ENCODE results near the gene IGSF21. TPM values are rescaled to one million over a fixed set of nuclear protein-coding genes. Genes with fewer than 3 reads are reported as not detected.

The IGSF21 gene
- total and polyA plus RNA-seq, 10 of the 15 experiments (the other 5 are each of a cell fraction or from before 2014, with no cell fraction given), result 0.03 to 0.49 TPM; not detected in 8

- Histone ChIP-seq H3K9me3 (replicated peaks; ENCODE audit: control insufficient read depth, insufficient read depth, low read length) (no peaks in the 10 kb centered on the region), H3K36me3 (ENCODE audit: control insufficient read depth in 2 of 2, insufficient read depth in 2 of 2, low read length in 1 of 2) (no peaks in the 10 kb centered on the region), H2AFZ (ENCODE audit: control insufficient read depth, low read depth, low read length) (no peak overlapping the region), H3K4me1 (ENCODE audit: control insufficient read depth, insufficient read depth, low read length) (no peaks in the 10 kb centered on the region), H3K4me3 (no peak overlapping the region), H4K20me1 (ENCODE audit: control insufficient read depth, insufficient read depth) (no peaks in the 10 kb centered on the region), H3K79me2 (ENCODE audit: control insufficient read depth, insufficient read depth, low read length) (no peaks in the 10 kb centered on the region), H3K4me2 (ENCODE audit: control insufficient read depth, insufficient read depth) (no peak overlapping the region), H3K27ac (ENCODE audit: control insufficient read depth, insufficient read depth) (no peak overlapping the region), H3K9ac (ENCODE audit: control insufficient read depth, insufficient read depth, low read length) (no peak overlapping the region), H3K27me3 (replicated peaks in 1 of 2; ENCODE audit: control insufficient read depth in 2 of 2, insufficient read depth in 2 of 2, low read length in 1 of 2) (no peaks in the 10 kb centered on the region)
- intact Hi-C loops (cut with micrococcal nuclease; ENCODE audit: unreplicated experiment), result no loop called here
- in situ Hi-C loops (cut with MboI), result no loop called here
- DNase-seq (ENCODE audit: low read depth, low spot score) (no peak), FAIRE-seq (no peak), ATAC-seq (no peak)
- ChIA-PET SMC1A (ENCODE audit: uncharacterized antibody, unreplicated experiment) (no interaction called here), POLR2A (no interaction called here), CTCF (no interaction called here), RAD21 (ENCODE audit: unreplicated experiment) (interaction anchor here (0.5 kb wide), 1 partner anchor 320 kb away, joined by 3 read pairs; no protein-coding TSS in a partner anchor)
- BruUV-seq (replicated peaks), result no TSS peak
- WGBS (ENCODE audit: insufficient coverage, insufficient replicate concordance, low lambda C conversion rate, missing lambda C conversion rate), result 78% methylated on average over 14 of the region's 14 CpGs
- TF ChIP-seq CHD1 (IDR thresholded peaks at IDR 0.05; ENCODE audit: low read depth, low read length) (no peak), IRF3 (IDR thresholded peaks at IDR 0.05) (no peak), PRDM15 (CRISPR knock-in tag; IDR thresholded peaks at IDR 0.05) (no peak), ZNF274 (IDR thresholded peaks at IDR 0.05; ENCODE audit: insufficient read depth, insufficient read length) (no peak), HCFC1 (IDR thresholded peaks at IDR 0.05; ENCODE audit: low read length) (no peak), CHD2 (IDR thresholded peaks at IDR 0.05; ENCODE audit: borderline replicate concordance, low read depth, low read length) (no peak), SIX5 (IDR thresholded peaks at IDR 0.05; ENCODE audit: low read depth, low read length, severe bottlenecking) (no peak), WRNIP1 (IDR thresholded peaks at IDR 0.05; ENCODE audit: borderline replicate concordance, low read depth, low read length) (no peak), NFIC (IDR thresholded peaks at IDR 0.05; ENCODE audit: low read depth, low read length) (no peak), IKZF1 (conservative IDR thresholded peaks at IDR 0.05) (no peak), POLR2A (IDR thresholded peaks at IDR 0.05; ENCODE audit: low read depth, low read length) (no peak), STAT3 (IDR thresholded peaks at IDR 0.05; ENCODE audit: low read depth, low read length) (no peak), PML (IDR thresholded peaks at IDR 0.05; ENCODE audit: low read length) (no peak), ZNF592 (IDR thresholded peaks at IDR 0.05) (no peak), ETV6 (conservative IDR thresholded peaks at IDR 0.05 in 1 of 2, IDR thresholded peaks at IDR 0.05 in 1 of 2; ENCODE audit: borderline replicate concordance in 1 of 2, low read depth in 1 of 2) (no peak), KAT2A (conservative IDR thresholded peaks at IDR 0.05; ENCODE audit: control insufficient read depth, low read depth, low read length) (no peak), BHLHE40 (IDR thresholded peaks at IDR 0.05; ENCODE audit: borderline replicate concordance in 1 of 2, low read depth in 2 of 2, low read length in 1 of 2) (no peak), ZNF384 (IDR thresholded peaks at IDR 0.05; ENCODE audit: borderline replicate concordance, low read depth, low read length) (no peak)
Measured at GRCh38 chr1:18060366-18060765, 47.2 kb upstream of the IGSF21 start.

Measured in GM12878 (cell line).